ENCODE results near the gene HECTD3.

The HECTD3 gene

DNA sequence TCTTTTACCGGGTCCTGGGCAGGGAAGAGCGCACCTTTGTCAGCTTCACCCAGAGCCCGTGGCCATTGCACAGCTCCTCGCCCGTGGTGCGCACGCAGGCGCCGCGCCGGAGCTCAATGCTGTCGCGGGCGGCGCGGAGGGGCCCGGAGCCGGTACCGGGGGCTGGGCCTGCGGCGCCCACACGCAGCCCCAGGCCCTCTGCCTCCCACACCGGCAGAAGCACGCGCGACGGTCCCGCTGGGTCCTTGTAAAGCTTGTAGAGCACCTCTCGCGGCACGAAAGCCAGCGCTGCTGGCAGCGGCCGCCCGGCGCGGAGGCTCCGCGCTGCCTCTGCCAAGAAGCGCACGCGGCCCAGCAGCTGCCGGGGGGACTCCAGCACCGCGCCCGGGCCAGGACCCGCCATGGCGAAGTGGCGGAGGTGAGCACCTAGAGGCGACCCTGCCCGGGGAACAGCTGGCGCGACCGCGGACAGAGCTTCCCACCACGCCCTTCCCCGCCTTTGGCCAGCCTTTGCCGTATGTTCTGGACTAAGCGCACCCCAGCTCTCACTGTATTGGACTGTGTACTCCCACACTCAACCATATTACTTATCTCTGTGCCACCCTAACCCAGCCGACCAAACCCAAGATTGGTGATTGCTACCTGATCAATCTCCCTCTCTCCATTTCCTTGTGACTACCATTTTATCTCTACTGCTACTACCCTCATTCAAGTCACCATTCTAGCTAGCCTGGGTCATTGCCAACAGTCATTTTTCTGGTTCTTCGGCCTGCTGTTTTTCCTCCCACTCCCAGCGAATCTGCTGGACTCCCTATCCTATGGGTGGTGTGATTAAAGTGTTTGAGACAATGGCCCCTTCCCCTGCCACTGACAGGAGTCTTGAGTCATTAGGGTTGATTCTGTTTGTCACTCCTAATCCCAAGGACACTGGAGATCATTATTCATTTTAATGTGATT lies at the start of gene HECTD3:
TSS of gene HECTD3 (minus strand) at position 470 of the 957 bp plus-strand sequence. CDS start at position 403, 67 bp downstream.
- DNase-seq (ENCODE audit: insufficient read length, low spot score) = peak; percentile 78

DNA sequence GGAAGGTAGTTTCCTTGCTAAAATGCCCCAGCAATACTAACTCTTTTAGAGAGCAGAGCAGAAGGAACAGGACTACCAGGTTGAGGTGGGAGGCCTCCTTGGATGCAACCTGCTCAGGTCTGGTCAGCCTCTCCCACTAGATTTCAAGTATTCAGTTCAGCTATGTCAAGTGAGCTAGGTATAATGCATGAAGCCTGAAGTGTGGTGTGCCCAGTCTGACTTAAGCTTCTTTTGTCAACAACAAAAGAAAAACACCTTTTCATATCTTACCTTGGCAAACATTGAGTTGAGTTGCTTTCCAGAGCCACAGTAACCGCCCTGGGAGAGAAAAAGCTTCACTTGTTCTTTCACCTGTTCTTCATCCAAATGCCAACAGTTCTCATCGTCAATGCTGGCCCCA lies 48.7 kb upstream of the HECTD3 start:
- FAIRE-seq = no peak

More for the DNA sequence above, at the start of gene HECTD3:
- peak; percentile 91 for FAIRE-seq

DNA sequence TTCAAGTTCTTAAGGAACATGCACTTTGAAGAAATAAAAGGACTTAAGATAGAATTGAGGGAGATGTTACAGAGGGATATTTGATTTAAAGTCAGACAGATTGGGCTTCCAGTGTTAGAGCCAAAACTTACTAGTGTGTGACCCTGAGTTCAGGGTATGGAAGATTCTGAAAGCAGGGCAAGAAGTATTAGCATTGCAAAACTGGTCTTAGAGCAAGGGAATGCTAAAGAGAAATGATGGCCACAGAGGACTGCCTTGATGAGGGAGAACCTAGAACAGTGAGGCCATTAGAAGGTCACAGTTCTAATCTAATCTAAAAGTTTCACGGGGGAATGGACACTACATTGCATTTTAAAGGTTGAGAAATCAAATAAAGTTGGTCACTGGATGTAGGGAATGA lies 46.4 kb upstream of the HECTD3 start:
- no peak for FAIRE-seq
- no peak for DNase-seq (ENCODE audit: insufficient read length, low spot score)

More for the DNA sequence above, 48.7 kb upstream of the HECTD3 start:
- no peak for DNase-seq (ENCODE audit: insufficient read length, low spot score)

DNA sequence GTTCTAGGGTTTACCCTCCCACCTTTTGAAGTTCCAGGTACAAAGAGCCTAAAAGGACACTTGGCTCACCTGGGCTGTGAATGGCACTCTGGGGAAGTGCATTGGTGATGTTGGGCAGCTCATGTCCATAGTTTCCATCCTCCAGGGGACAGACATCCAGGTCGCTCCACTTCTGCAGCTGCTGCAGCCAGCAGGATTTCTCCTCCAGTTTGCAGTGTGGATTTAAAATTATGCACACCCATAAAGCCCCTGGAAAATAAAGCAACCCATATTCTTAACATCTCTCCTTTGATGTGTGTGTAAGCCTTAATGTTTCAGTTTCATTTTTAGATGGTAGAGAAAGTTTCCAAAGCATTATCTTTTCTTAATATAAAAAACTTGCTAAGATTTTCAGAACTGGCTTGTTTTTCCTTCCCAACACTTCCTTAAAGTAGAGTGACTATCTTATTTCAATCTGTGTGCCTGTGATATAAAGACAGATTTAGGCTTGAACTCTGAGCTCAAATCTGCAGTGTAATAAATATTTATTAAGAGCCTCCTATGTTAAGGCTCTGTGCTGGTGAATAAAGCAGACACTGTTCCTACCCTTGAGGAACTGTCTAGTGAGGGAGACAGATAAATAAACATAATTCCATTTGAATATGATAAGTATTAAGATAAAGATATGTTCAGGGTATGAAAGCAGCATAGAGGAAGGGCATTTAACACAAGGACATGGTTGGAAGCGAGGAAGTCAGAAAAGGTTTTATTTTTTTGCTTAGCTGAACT lies 40.1 kb upstream of the HECTD3 start:
- FAIRE-seq (peak; percentile 68), DNase-seq (ENCODE audit: insufficient read length, low spot score) (no peak)

DNA sequence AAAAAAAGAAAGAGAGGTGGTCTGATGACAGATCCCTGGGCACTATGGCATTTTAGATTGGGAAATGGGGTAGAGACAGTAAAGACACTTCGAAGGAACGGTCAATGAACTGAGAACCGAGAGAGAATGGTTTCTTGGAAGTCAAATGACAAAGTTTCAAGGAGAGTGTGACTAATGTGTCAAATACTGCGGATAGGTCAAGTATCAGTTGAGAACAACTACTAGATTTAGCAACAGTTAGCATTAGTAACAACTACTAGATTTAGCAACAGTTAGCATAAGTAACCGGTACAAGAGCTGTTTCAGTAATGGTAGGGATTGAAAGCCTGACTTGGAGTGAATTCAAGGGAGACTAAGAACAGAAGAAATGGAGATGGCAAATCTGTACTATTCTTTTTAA lies 35.9 kb upstream of the HECTD3 start:
- DNase-seq (ENCODE audit: insufficient read length, low spot score) = no peak
- no peak for FAIRE-seq

DNA sequence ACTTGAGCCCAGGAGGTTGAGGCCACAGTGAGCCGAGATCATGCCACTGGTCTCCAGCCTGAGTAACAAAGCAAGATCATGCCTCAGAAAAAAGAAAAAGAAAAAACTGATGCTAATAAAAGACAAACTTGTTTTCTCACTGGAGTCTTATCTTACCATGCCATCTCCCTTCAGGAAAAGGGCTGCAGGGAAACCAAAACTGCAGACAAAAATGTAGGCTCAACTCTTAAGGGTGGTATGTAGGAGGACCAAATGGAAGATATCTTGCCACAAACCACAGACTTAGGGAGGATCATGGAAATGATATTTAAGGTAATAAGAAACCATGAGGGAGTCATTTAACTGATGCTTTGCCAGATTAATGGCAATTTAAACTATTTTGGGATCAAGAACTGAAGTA lies 33.8 kb upstream of the HECTD3 start:
- FAIRE-seq (no peak), DNase-seq (ENCODE audit: insufficient read length, low spot score) (no peak)

DNA sequence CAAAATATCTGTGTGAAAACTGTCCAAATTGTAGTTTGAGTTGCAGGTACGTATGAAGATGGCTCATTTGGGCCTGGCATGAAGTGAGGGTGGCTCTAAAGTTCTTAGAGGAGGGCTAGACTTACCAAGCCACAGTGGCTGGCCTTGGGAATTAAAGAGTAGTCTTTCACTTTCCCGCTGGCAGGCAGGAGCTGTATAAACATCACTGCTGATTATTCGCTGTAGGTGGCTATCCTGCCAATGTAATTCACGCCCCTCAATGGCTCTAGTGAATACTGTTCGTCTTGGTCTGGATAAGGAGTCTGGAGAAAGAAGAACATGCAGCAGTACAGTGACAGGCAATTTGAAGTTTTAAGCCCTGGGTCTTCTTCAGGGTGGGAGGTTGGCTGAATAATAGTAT lies 32.0 kb upstream of the HECTD3 start:
- FAIRE-seq = no peak
- no peak for DNase-seq (ENCODE audit: insufficient read length, low spot score)

DNA sequence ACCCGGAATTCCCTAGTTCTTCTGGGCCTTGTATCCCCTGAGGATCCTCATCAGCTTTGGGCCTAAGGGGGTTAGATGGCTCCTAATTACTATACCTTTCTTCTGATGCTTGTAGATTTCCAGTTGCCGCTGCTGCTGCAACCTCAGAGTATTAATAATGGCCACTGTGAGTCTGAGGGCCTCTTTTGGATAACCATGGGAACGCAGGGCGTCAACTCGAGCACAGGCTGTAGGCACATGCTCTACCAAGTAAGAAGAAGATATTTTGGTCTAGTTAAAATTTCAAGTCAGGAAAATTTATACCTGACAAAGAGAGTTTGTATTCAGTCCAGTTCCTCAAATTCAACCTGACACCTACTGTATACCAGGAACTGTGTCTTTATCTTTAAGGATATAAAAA lies 29.2 kb upstream of the HECTD3 start:
- DNase-seq (ENCODE audit: insufficient read length, low spot score) (no peak), FAIRE-seq (no peak)

DNA sequence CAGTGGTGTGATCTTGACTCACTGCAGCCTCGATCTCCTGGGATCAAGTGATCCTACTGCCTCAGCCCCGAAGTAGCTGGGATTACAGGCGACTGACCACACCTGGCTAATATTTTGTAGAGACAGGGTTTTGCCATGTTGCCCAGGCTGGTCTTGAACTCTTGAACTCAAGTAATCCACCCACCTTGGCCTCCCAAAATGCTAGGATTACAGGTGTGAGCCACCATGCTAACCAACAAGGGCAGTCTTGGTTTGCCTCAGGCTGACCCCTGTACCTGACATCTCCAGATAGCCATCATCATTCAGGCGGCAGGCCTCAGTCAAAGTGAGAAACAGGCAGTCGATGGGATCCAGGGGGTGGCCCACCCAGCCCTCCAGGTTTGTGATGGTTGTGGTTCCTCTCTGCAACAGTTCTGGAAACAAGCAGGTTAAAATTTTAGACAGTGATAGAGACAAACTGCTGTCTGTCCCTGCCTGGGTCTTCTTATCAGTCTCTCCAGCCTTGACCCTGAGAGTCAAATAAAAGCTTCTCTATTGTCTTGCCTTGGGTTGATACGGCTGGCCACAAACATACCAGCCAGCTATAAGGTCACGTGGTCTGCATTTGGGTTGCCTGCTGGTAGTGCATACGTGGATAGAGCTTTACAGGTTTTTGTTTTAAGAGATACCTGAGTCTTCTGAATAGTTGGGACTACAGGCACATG lies 27.7 kb upstream of the HECTD3 start:
- FAIRE-seq = no peak
- DNase-seq (ENCODE audit: insufficient read length, low spot score) = no peak

DNA sequence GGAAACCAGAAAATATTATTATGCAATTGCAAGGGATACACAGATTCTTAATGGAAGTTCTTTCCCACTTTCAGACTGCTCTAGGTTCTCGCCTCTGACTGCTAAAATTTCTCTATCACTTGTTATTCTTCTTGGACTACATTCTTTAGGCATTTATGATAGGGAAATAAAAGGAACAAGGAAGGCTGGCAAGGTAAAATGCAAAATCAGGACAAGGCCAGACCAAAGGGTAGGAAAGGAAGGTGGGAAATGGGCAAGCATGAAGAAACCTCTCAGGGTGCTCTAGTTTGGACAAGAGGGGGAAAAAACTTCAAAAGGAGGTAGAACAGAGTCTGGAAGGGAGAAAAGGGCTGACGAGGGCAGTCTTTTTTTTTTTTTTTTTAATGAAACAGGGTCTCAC lies 27.1 kb upstream of the HECTD3 start:
- FAIRE-seq = no peak
- DNase-seq (ENCODE audit: insufficient read length, low spot score) = no peak

DNA sequence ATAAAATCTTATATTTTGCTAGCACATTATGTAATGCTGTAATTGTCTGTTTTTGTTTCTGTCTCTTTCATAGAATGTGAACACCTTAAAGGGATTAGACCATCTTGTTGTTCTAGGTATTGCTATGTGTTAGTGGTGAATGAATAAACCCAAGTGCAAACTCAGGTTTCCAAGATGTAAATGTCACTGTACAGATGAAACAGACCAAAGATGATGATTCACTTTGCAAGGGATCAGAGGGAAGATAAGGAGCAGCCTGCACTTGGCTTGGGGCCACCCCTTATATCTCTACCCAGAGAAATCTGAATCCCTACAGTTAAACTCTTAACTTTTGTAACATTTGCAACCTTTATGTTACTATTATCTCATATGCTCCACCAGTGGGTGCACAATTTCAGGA lies 26.3 kb upstream of the HECTD3 start:
- FAIRE-seq = no peak
- DNase-seq (ENCODE audit: insufficient read length, low spot score) = no peak

DNA sequence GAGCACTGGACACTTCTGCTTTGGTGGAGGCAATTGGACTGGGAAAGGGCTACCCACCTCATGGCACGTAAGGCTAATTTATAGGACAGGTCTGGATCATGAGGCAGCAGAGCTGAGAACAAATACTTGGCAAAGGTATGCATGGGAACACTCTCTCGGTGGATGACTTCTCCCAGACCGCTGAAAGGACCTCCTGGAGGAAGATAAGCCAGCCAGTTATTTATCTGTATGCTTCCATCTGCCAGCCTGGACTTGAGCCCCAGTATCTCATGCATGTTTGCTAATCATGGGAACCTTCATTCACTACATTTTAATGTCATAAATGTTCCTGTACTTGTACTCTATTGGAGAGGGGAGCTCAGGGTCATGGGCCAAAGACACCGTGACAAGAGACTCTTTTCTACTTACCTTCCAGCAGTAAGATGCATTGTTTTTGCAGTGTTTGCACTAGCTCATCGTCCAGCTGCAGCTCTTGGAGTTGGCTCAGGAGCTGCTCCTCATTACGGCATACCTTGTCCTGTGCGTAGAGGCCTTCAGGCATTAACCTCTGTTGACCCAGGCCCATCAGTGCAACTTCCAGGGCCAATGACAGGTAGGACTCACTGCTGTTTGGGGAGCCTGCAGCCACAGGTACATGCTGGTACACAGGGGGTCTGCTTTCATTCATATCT lies 24.6 kb upstream of the HECTD3 start:
- no peak for FAIRE-seq
- DNase-seq (ENCODE audit: insufficient read length, low spot score) = no peak

DNA sequence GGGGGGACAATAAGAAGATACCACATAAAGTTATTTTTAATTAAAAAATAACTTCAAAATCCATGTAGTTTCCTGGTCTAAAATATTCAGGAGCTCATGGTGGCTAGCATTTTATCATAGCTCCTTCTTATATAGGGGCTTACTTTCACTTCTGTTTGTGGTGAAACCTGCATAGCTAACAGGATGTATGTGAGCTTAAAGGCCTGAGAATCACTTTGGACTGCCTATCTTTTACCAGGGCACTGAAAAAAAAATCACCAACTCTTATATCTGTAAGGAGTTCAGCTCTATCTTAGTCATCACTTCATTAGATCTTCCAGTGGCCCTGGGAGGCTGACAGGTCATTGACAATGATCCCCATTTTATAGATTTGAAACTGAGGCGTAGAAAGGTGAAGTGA lies 22.2 kb upstream of the HECTD3 start:
- peak; percentile 14 for FAIRE-seq
- DNase-seq (ENCODE audit: insufficient read length, low spot score) = peak; percentile 42

DNA sequence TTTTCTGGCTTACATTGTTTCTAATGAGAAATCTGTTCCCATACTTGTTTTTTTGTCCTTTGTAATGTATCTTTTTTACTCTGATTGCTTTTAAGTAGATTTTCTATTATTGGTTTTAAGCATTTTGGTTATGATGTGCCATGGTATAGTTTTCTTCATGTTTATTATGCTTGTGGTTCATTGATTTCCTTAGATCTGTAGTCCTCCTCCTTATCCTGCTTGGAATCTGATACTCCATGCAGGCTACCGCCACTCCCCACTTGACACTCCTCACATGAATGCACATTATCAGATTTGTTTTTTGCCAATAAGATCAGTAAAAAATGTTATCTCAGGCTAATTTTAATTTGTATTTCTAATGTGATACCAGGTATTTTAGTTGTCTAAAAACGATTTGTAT lies 21.7 kb upstream of the HECTD3 start:
- no peak for DNase-seq (ENCODE audit: insufficient read length, low spot score)
- no peak for FAIRE-seq

DNA sequence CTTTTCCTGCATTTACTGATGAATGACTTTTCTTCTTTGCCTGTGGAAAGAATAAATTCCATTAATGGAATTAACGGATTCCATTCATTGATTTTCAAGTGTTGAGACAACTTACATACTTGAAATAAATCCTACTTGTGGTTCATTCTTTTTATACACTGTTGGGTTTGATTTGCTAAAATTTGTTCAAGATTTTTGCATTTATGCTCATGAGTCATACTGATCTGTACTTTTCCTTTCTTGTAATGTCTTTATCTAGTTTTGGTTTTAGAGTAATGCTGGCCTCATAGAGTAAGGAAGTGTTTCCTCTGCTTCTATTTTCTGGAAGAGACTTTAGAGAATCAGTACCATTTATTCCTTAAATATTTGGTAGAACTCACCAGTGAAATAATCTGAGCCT lies 15.3 kb upstream of the HECTD3 start:
- no peak for DNase-seq (ENCODE audit: insufficient read length, low spot score)
- FAIRE-seq = no peak

DNA sequence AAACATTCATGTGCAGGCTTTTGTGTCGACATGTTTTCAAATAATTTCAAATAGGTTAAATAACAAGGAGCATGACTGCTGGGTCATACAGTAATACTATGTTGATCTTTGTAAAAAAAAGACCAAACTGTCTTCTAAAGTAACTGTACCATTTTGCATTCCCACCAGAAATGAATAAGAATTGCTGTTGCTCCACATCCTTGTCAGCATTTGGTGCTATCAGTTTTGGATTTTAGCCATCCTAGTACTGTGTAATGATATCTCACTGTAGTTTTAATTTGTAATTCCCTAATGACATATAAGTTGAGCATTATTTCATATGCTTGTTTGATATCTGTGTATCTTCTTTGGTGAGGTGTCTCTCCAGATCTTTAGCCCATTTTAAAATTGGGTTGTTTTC lies 12.5 kb upstream of the HECTD3 start:
- FAIRE-seq = no peak
- no peak for DNase-seq (ENCODE audit: insufficient read length, low spot score)

DNA sequence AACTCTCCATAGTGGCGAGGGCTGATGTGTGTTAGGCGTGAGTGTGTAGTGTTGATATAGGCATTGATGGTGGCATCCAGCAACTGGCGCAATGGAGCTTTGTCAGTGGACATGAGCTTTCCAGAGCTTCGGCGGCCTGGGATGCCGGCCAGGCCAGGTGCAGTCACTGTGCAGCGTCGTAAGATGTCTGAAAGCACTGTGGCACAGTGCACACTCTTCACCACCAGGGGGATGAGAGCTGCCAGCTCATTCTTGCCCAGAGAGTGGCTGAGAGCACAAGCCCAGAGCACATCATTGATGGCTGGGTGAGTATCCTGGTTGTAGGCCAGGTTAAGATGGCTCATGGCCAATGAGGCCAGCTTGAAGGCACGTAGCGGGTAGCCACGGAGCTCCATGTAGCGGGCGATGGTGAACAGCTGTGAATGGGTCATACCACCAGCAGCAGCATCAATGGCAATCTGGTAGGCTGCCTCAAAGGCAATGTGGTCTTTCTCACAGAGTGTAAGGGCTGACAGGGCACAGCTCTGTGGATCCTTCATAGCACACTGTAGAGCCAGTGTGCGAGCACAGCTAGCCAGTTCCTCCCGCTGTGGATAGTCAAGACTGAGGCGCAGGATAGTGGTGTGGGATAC lies 7.6 kb upstream of the HECTD3 start:
- FAIRE-seq = peak; percentile 75
- DNase-seq (ENCODE audit: insufficient read length, low spot score) = no peak

DNA sequence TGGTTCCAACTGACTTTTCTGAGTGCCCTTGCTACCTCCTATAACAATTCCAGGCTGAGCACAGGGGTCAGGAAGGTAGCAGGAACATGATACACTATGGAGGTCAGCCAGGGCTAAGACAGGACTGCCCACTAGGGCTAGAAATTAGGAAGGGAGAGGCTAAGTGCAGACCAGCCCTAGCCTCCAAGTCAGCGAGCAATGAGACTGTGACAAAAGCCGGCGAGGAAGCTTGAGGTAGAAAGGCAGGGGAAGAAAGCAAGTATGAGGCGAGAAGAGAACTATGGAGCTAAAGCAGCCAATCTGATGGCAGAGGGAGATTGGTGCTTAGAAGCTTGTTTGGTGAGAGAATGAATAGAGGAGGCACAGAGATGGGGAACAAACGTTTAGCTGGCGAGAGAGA lies 5.6 kb upstream of the HECTD3 start:
- FAIRE-seq (no peak), DNase-seq (ENCODE audit: insufficient read length, low spot score) (no peak)

DNA sequence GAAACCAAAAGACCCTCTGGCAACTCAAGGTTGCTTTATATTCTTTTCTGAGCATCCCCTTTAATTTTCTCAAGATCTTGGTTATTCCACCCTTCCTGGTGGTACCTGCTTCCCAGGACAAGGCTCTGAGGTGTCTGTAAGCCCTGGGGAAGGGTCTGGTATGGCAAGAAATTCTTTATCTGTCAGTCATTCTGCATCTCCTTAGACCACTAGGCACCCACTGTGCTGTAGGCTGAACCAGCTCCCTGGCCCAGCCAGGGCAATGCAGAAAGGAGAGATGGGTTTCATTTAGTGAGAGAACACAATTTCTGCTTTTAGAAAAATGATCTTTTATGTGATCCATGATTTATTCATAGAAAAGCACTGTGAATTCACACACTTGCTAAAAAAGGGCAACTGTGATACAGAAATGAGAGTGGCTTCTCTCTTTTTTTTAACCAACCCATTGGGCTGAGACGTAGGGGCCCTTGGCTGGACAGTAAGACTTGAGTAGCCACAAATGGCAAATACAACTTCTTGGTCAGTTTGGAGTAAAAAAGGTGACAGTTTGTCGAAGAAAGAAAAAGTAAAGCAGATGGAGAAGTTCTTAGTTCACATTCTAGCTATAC lies 5.1 kb upstream of the HECTD3 start:
- FAIRE-seq (no peak), DNase-seq (ENCODE audit: insufficient read length, low spot score) (no peak)

DNA sequence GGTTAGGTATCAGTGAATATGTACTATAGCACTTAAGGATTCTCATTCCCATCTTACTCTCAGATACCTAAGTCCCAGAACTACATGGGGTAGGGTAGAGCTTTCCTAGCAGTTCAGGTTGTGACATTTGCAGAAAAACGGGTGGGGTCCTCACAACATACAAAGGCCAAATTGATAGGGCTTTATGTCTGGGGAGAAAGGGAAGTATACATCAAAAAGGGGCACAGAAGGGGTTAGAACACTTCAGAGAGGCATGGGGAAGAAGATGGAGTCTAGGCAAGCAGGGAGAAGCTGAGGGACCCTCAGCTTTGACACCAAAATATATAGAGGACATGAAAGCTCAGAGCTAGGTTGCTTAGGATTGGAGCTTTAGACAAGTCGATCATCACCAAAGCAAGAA lies 4.6 kb upstream of the HECTD3 start:
- FAIRE-seq = no peak
- DNase-seq (ENCODE audit: insufficient read length, low spot score) = no peak
